Endothelial cell (in vitro differentiated cells): ENCODE data around the gene INCENP. TPM values are rescaled to one million over a fixed set of nuclear protein-coding genes. Genes with fewer than 3 reads are reported as not detected.
"Not testable (repeated sequence)": the region's sequence is repeated elsewhere in the genome, so short reads cannot be mapped to it uniquely, and the experiment has no call there.

Experiments
- DNase-seq: peaks from one replicate; pipeline ENCODE4 v3.0.0; 2021; ENCODE audit warnings: low spot score
- H3K27ac Mint-ChIP-seq: one replicate; pipeline ENCODE4 v1.8.0; 2021; ENCODE audit warnings: mixed read lengths, inconsistent platforms; ENCODE audit not compliant: unreplicated experiment
- H3K27me3 Mint-ChIP-seq: one replicate; pipeline ENCODE4 v1.8.0; 2021; ENCODE audit warnings: mild to moderate bottlenecking, moderate library complexity, mixed read lengths, inconsistent platforms; ENCODE audit not compliant: unreplicated experiment
- H3K36me3 Mint-ChIP-seq: one replicate; pipeline ENCODE4 v1.8.0; 2021; ENCODE audit warnings: mild to moderate bottlenecking, low read depth, mixed read lengths, inconsistent platforms; ENCODE audit not compliant: unreplicated experiment
- H3K4me1 Mint-ChIP-seq: one replicate; pipeline ENCODE4 v1.8.0; 2021; ENCODE audit warnings: mild to moderate bottlenecking, mixed read lengths, inconsistent platforms; ENCODE audit not compliant: unreplicated experiment
- H3K4me3 Mint-ChIP-seq: one replicate; pipeline ENCODE4 v1.8.0; 2021; ENCODE audit warnings: mild to moderate bottlenecking, mixed read lengths, inconsistent platforms; ENCODE audit not compliant: unreplicated experiment
- H3K9me3 Mint-ChIP-seq: one replicate; pipeline ENCODE4 v1.8.0; 2021; ENCODE audit warnings: mixed read lengths, inconsistent platforms; ENCODE audit not compliant: unreplicated experiment
- long read RNA-seq: library from polyadenylated mRNA; unstranded; transcript quantifications from one replicate; pipeline ENCODE4 v2.0.0, GENCODE V29; 2020; ENCODE audit not compliant: unreplicated experiment
- total RNA-seq: library from RNA; stranded (reverse); fragmentation: NEBNext Ultra II Directional; extraction: Animal tissue kit (Norgen Biotek cat#: 25700); gene quantifications from one replicate; pipeline ENCODE4 v1.2.1, GENCODE V29; 2021; ENCODE audit not compliant: unreplicated experiment
- TF ChIP-seq, protein P1 (sequence below): fragments of 200-600 bp; sonication (generic); IDR thresholded peaks from one replicate; pipeline ENCODE4 v1.5.0; 2021; ENCODE audit warnings: antibody characterized with exemption; ENCODE audit not compliant: unreplicated experiment

Gene INCENP
- total RNA-seq, result 26.0 TPM
- long read RNA-seq, result 0 reads

DNA sequence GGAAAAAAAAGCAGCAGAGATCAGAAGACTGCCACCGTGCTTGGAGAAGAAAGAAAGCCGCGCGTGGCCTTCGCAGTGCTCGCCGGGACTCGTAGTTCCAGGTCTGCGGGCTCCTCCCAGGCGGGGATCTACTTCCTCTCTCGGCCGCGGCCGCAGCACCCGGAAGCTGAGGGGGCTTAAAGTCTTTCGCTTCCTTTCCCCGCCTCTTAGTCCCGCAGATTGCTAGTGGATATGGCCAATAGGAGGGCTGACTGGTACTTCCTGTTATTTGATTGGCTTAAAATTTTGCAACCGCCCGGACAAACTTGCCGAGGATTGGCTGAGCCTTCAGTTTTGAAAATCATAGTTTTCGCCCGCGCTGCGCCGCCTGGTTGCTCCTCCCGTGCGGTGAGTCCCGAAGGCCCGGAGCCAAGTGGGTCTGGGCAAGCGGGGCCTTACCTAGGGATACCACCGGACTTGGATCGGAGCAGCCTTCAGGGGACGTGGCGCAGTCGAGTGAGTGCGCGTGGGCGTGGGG, at the start of gene INCENP:
INCENP (plus strand) TSS at position 343 of the 517 bp plus-strand sequence. CDS start 4,151 bp downstream, outside the sequence.
- TF ChIP-seq, protein P1, sequence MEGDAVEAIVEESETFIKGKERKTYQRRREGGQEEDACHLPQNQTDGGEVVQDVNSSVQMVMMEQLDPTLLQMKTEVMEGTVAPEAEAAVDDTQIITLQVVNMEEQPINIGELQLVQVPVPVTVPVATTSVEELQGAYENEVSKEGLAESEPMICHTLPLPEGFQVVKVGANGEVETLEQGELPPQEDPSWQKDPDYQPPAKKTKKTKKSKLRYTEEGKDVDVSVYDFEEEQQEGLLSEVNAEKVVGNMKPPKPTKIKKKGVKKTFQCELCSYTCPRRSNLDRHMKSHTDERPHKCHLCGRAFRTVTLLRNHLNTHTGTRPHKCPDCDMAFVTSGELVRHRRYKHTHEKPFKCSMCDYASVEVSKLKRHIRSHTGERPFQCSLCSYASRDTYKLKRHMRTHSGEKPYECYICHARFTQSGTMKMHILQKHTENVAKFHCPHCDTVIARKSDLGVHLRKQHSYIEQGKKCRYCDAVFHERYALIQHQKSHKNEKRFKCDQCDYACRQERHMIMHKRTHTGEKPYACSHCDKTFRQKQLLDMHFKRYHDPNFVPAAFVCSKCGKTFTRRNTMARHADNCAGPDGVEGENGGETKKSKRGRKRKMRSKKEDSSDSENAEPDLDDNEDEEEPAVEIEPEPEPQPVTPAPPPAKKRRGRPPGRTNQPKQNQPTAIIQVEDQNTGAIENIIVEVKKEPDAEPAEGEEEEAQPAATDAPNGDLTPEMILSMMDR, result no peak
- Mint-ChIP-seq H3K36me3 (peaks cover 7% of the 10 kb centered on the region), H3K4me1 (peaks cover 17% of the 10 kb centered on the region), H3K9me3 (no peaks in the 10 kb centered on the region), H3K4me3 (peak within 1 kb of the TSS; percentile 99), H3K27ac (peak within 1 kb of the TSS; percentile 83), H3K27me3 (peaks cover 8% of the 10 kb centered on the region)
- DNase-seq, result peak; percentile 90

DNA sequence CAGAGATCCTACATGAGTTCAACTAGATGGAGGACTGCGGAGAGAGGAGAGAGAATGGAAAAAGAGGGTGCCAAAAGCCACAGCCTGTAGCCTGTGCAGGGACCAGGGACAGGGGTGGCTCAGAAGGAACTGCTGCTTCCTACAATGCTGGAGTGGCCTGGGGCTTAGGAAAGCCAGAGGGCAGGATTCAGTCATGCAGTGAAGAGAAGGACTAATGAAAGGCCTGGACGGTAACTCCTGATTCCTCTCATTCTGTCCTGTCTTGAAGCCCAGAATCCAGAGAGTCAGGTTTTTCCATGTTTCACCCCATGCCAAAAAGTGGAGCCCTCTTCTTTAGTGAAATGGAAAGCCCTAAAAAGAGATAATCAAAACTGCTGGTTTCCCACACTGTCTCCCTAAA, 48.4 kb upstream of the INCENP start:
- Mint-ChIP-seq H3K4me1 (no peaks in the 10 kb centered on the region), H3K4me3 (no peak overlapping the region), H3K27me3 (no peaks in the 10 kb centered on the region), H3K36me3 (no peaks in the 10 kb centered on the region), H3K9me3 (no peaks in the 10 kb centered on the region), H3K27ac (no peak overlapping the region)
- DNase-seq, result no peak
- TF ChIP-seq, protein P1, result no peak

DNA sequence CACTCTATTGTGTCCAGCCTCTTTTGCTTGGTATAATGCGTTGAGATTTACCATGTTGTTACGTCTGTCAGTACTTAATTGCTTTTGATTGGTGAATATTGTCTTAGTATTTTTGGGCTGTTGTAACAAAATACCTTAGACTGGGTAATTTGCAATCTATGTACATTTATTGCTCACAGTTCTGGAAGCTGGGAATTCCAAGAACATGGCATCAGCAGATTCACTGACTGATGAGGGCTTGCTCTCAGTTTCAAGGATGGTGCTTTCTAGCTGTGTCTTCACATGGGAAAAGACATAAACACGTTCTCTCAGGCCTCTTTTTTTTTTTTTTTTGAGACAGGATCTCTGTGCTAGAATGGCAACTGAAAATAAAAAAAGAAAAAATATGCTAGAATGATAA, 46.7 kb upstream of the INCENP start:
- H3K4me3 Mint-ChIP-seq, result no peak overlapping the region
- no peak for DNase-seq
- TF ChIP-seq, protein P1, result no peak
- no peaks in the 10 kb centered on the region for H3K9me3 Mint-ChIP-seq
- no peaks in the 10 kb centered on the region for H3K27me3 Mint-ChIP-seq
- H3K27ac Mint-ChIP-seq, result no peak overlapping the region
- no peaks in the 10 kb centered on the region for H3K4me1 Mint-ChIP-seq
- no peaks in the 10 kb centered on the region for H3K36me3 Mint-ChIP-seq

DNA sequence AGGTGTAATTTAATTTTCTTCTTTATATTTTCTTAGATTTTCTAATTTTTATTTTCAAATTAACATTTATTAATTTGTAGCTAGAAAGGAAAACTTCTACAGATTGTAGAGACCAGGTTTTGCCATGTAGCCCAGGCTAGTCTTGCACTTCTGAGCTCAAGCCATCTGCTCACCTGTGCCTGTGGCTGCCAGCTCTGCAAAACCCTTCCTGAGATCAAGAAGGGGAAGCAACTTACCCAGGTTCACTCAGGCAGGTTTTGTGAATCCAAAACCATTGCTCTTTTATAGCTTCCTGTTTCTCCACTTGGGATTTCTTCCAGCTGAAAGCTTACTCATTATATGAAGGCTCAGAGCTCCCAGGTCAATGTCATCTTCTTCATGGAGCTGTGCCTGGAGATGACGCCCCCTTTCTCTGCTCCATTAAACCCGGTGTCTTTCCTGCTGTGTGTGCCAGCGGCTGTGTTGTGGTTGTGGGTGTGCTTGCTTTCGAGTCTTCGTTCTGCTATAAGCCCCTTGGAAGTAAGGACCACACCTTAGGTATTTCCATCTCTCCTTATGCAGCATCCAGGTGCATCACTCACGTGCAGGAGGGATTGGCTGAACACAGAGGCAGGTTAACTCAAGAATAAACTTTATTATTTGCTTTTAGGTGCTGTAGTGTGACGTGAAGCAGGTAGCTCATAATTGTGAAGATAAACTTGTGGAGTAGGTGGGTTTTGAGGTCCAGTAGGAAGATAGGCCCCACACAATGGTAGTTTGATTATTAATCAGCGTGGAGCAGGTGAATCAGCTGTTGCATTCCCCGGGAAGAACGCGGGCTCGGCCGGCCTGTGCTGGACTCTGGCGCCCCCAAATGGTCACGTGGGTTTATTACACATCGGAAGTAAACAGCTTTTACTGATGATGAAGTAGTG, 42.2 kb upstream of the INCENP start:
- peak; percentile 84 for DNase-seq
- Mint-ChIP-seq H3K27ac (no peak overlapping the region), H3K4me3 (no peak overlapping the region), H3K4me1 (no peaks in the 10 kb centered on the region), H3K9me3 (no peaks in the 10 kb centered on the region), H3K27me3 (peaks cover 2% of the 10 kb centered on the region), H3K36me3 (no peaks in the 10 kb centered on the region)
- TF ChIP-seq, protein P1, result peak; percentile 93

DNA sequence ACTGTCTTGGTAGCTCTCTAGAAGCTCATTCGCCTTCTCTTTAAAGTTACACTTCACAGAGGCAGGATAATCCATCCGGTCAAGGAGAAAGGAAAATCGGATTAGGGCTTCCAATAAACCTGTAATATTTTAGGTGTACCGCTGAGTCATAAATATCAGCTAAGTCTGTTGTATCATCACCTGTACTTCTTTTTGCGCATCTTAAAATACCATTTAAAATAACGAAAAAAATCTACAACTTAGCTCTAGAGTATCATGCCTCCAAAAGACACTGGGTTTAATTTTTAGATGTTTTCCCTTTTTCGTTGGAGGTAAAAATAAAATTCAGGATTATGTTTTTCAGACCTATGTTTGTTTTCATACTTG, 41.5 kb upstream of the INCENP start:
- no peak for DNase-seq
- Mint-ChIP-seq H3K4me3 (no peak overlapping the region), H3K36me3 (no peaks in the 10 kb centered on the region), H3K4me1 (no peaks in the 10 kb centered on the region), H3K9me3 (no peaks in the 10 kb centered on the region), H3K27me3 (peaks cover 2% of the 10 kb centered on the region), H3K27ac (no peak overlapping the region)
- TF ChIP-seq, protein P1, result peak; percentile 59

DNA sequence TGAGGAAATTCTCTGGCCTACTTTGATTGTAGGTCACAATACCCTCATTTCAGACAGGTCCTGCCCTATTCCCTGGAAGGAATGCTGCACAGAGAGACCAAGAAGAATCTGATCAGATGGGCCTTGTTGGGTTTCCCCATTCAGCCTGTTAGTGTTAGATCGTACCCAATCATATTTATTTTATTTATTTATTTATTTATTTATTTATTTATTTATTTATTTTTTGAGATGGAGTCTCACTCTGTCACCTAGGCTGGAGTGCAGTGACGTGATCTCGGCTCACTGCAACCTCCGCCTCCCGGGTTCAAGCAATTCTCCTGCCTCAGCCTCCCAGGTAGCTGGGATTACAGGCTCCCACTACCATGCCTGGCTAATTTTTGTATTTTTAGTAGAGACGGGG, 39.0 kb upstream of the INCENP start:
- not testable (repeated sequence) for H3K27ac Mint-ChIP-seq, H3K9me3 Mint-ChIP-seq, H3K36me3 Mint-ChIP-seq, H3K27me3 Mint-ChIP-seq, H3K4me1 Mint-ChIP-seq, DNase-seq, H3K4me3 Mint-ChIP-seq
